ENCODE results near the gene LIG3.
"Not testable (repeated sequence)": the region's sequence is repeated elsewhere in the genome, so short reads cannot be mapped to it uniquely, and the experiment has no call there.

LIG3 gene

DNA sequence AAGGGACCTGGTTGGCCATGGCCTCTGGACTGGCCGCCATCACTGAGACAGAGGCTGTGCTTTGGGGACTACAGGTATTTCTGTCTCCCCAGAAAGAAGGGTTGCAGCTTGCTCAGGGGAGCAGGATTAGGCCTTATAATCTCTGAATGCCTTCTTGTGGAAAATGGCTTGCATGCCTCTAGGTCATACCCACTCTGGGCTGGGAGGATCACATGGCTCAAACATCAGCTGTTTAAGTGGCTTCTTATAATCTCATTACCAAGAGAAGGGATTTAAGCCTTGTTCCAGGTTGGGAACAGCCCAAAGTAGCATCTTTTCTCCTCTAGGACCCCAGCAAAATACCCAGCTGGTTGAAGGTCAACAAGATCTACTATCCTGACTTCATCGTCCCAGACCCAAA is 19.1 kb downstream of the LIG3 start:
- TF ChIP-seq, protein P1, sequence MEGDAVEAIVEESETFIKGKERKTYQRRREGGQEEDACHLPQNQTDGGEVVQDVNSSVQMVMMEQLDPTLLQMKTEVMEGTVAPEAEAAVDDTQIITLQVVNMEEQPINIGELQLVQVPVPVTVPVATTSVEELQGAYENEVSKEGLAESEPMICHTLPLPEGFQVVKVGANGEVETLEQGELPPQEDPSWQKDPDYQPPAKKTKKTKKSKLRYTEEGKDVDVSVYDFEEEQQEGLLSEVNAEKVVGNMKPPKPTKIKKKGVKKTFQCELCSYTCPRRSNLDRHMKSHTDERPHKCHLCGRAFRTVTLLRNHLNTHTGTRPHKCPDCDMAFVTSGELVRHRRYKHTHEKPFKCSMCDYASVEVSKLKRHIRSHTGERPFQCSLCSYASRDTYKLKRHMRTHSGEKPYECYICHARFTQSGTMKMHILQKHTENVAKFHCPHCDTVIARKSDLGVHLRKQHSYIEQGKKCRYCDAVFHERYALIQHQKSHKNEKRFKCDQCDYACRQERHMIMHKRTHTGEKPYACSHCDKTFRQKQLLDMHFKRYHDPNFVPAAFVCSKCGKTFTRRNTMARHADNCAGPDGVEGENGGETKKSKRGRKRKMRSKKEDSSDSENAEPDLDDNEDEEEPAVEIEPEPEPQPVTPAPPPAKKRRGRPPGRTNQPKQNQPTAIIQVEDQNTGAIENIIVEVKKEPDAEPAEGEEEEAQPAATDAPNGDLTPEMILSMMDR (IDR thresholded peaks at IDR 0.05; ENCODE audit: poor library complexity, severe bottlenecking) = no peak
- no peaks in the 10 kb centered on the region for H3K27me3 ChIP-seq (ENCODE audit: insufficient read depth, poor library complexity, severe bottlenecking)
- ATAC-seq (ENCODE audit: low read depth) = no peak
- no peak for DNase-seq (ENCODE audit: low spot score)
- no peak overlapping the region for H3K27ac ChIP-seq (ENCODE audit: poor library complexity, severe bottlenecking)
- no peak overlapping the region for H3K4me3 ChIP-seq (ENCODE audit: severe bottlenecking)
- no peaks in the 10 kb centered on the region for H3K9me3 ChIP-seq (ENCODE audit: severe bottlenecking)
- H3K36me3 ChIP-seq (ENCODE audit: low read depth) = peaks cover 72% of the 10 kb centered on the region
- H3K4me1 ChIP-seq (ENCODE audit: insufficient read depth, poor library complexity, severe bottlenecking) = no peaks in the 10 kb centered on the region

DNA sequence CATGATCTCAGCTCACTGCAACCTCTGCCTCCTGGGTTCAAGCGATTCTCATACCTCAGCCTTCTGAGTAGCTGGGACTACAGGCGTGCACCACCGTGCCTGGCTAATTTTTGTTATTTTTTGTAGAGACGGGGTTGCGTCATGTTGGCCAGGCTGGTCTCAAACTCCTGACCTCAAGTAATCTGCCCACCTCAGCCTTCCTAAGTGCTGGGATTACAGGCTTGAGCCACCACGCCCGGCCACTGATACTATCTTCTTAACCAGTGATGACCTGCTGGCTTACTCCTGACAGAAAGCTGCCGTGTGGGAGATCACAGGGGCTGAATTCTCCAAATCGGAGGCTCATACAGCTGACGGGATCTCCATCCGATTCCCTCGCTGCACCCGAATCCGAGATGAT is 20.7 kb downstream of the LIG3 start:
- not testable (repeated sequence) for DNase-seq (ENCODE audit: low spot score); H3K4me3 ChIP-seq (ENCODE audit: severe bottlenecking); H3K27me3 ChIP-seq (ENCODE audit: insufficient read depth, poor library complexity, severe bottlenecking); ATAC-seq (ENCODE audit: low read depth); H3K4me1 ChIP-seq (ENCODE audit: insufficient read depth, poor library complexity, severe bottlenecking); H3K27ac ChIP-seq (ENCODE audit: poor library complexity, severe bottlenecking); H3K9me3 ChIP-seq (ENCODE audit: severe bottlenecking)
- peaks cover 58% of the 10 kb centered on the region for H3K36me3 ChIP-seq (ENCODE audit: low read depth)

DNA sequence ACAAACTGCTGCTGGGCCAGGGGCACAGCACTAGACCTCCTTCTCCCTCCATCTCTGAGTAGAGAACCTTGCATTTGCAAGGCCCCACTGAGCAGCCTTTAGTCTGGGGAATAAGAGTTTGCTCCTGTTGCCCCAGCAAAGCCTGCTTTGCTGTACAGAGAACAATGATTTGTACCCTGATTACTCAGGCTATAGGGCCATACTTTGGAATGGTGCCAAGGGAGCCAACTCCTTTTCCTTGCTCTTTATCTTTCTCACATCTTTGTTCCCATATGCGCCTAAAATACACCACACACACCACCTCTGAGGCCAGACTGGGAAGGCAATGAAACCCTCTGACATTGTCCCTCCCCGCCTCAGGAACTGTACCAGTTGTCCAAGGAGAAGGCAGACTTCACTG is 21.2 kb downstream of the LIG3 start:
- Histone ChIP-seq H3K27me3 (ENCODE audit: insufficient read depth, poor library complexity, severe bottlenecking) (no peaks in the 10 kb centered on the region), H3K9me3 (ENCODE audit: severe bottlenecking) (no peaks in the 10 kb centered on the region), H3K4me3 (ENCODE audit: severe bottlenecking) (no peak overlapping the region), H3K4me1 (ENCODE audit: insufficient read depth, poor library complexity, severe bottlenecking) (no peaks in the 10 kb centered on the region), H3K27ac (ENCODE audit: poor library complexity, severe bottlenecking) (no peak overlapping the region), H3K36me3 (ENCODE audit: low read depth) (peaks cover 52% of the 10 kb centered on the region)
- TF ChIP-seq, protein P1 (IDR thresholded peaks at IDR 0.05; ENCODE audit: poor library complexity, severe bottlenecking) = no peak
- DNase-seq (ENCODE audit: low spot score) (no peak), ATAC-seq (ENCODE audit: low read depth) (no peak)

DNA sequence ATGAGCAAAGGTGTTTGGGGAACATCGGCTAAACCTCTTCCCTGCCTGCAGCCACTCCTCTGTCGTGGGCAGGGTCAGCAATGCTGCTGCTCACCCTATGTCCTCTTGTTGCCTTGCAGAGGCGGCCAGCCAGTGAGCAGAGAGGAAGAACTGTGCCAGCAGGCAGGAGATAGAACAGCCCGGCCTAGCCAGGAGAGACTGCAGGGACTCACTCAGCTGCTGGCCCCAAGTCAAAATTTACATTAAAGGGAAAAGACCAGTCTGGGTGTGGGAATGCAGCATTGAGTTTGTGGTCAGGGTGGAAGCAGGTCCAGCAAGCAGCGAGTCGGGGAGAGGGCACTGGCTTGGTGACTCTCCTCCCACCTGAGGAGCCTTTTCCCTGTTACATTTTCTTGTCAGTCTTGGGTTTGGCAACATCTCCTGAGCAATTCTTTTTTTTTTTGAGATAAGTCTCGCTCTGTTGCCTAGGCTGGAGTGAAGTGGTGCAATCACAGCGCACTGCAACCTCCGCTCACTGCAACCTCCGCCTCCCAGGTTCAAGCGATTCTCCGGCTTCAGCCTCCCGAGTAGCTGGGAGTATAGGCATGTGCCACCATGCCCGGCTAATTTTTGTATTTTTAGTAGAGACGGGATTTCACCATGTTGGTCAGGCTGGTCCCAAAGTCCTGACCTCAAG is 22.7 kb downstream of the LIG3 start:
- no peak overlapping the region for H3K4me3 ChIP-seq (ENCODE audit: severe bottlenecking)
- no peaks in the 10 kb centered on the region for H3K4me1 ChIP-seq (ENCODE audit: insufficient read depth, poor library complexity, severe bottlenecking)
- no peak for DNase-seq (ENCODE audit: low spot score)
- H3K36me3 ChIP-seq (ENCODE audit: low read depth) = peaks cover 38% of the 10 kb centered on the region
- no peak for ATAC-seq (ENCODE audit: low read depth)
- no peaks in the 10 kb centered on the region for H3K27me3 ChIP-seq (ENCODE audit: insufficient read depth, poor library complexity, severe bottlenecking)
- TF ChIP-seq, protein P1 (IDR thresholded peaks at IDR 0.05; ENCODE audit: poor library complexity, severe bottlenecking) = no peak
- H3K27ac ChIP-seq (ENCODE audit: poor library complexity, severe bottlenecking) = no peak overlapping the region
- H3K9me3 ChIP-seq (ENCODE audit: severe bottlenecking) = no peaks in the 10 kb centered on the region

DNA sequence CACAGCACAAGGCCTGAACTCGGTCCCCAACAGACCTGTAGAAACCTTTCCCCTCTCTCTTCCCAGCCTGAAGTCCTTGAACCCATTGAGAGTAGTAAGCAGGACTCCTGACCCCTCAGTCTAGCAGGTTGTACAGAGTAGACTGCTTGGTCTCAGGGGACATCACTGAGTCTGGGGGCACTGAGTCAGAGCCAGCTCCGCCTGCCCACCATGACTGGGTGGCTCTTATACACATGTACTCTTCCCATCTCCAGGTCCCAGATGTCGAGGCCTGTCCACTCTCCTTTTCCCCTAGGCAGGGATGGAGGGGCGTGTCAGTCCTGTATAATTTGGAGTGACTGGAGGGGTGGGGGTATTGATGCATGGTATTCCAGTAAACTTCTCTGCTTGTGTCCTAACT is 23.5 kb downstream of the LIG3 start:
- no peak overlapping the region for H3K27ac ChIP-seq (ENCODE audit: poor library complexity, severe bottlenecking)
- no peaks in the 10 kb centered on the region for H3K9me3 ChIP-seq (ENCODE audit: severe bottlenecking)
- ATAC-seq (ENCODE audit: low read depth) (no peak), DNase-seq (ENCODE audit: low spot score) (no peak)
- H3K27me3 ChIP-seq (ENCODE audit: insufficient read depth, poor library complexity, severe bottlenecking) = no peaks in the 10 kb centered on the region
- TF ChIP-seq, protein P1 (IDR thresholded peaks at IDR 0.05; ENCODE audit: poor library complexity, severe bottlenecking) = no peak
- H3K36me3 ChIP-seq (ENCODE audit: low read depth) = peaks cover 34% of the 10 kb centered on the region
- no peak overlapping the region for H3K4me3 ChIP-seq (ENCODE audit: severe bottlenecking)
- H3K4me1 ChIP-seq (ENCODE audit: insufficient read depth, poor library complexity, severe bottlenecking) = no peaks in the 10 kb centered on the region
